ENCODE measurements around the gene JPT1. TPM values are rescaled to one million over a fixed set of nuclear protein-coding genes. Genes with fewer than 3 reads are reported as not detected.
"Not testable (repeated sequence)": the region's sequence is repeated elsewhere in the genome, so short reads cannot be mapped to it uniquely, and the experiment has no call there.

The JPT1 gene
- total RNA-seq, 2 experiments from 2014 or later, result 301 to 319 TPM

- H3K27ac Mint-ChIP-seq, result peak overlapping the region; percentile 90
- no peaks in the 10 kb centered on the region for H3K27me3 Mint-ChIP-seq (ENCODE audit: low read depth)
- H3K36me3 Mint-ChIP-seq (ENCODE audit: low read depth), result peaks cover 42% of the 10 kb centered on the region
- H3K4me3 Mint-ChIP-seq, result peak overlapping the region; percentile 90
- no peak for DNase-seq
- peaks cover 46% of the 10 kb centered on the region for H3K4me1 Mint-ChIP-seq (ENCODE audit: low read depth)
- POLR2A ChIA-PET, result interaction anchor here (0.7 to 2.4 kb wide), 6 partner anchors 8 to 168 kb away, joined by 3 to 7 read pairs (median 4); partner anchors contain the start of genes JPT1, MIF4GD and NUP85
- CTCF ChIA-PET, result interaction anchor here (0.7 to 2.1 kb wide), 10 partner anchors 10 to 168 kb away, joined by 3 to 18 read pairs (median 4); partner anchors contain the start of genes MIF4GD and MRPL58
- ATAC-seq, result no peak
- no peaks in the 10 kb centered on the region for H3K9me3 Mint-ChIP-seq (ENCODE audit: insufficient read depth)
These were observed 26.8 kb upstream of the JPT1 start for GRCh38 chr17:75181110-75181509.

DNA sequence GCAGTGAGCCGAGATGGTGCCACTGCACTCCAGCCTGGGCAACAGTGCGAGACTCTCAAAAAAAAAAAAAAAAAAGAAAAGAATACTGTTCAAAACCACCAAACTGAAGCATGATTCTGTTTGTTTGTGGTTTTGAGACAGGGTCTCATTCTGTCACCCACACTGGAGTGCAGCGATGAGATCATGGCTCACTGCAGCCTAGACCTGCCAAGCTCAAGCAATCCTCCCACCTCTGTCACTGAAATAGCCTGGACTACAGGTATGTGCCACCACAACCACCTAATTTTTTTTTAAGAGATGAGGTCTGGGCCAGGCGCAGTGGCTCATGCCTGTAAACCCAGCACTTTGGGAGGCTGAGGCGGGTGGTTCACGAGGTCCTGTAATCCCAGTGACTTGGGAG is 24.1 kb upstream of the JPT1 start:
- no peak for DNase-seq
- CTCF ChIA-PET, result no interaction called here
- peaks cover 61% of the 10 kb centered on the region for H3K36me3 Mint-ChIP-seq (ENCODE audit: low read depth)

GRCh38 chr17:75176625-75177024 is 22.3 kb upstream of the JPT1 start:
- Mint-ChIP-seq H3K27me3 (ENCODE audit: low read depth) (no peaks in the 10 kb centered on the region), H3K36me3 (ENCODE audit: low read depth) (peaks cover 71% of the 10 kb centered on the region), H3K9me3 (ENCODE audit: insufficient read depth) (no peaks in the 10 kb centered on the region), H3K4me3 (no peak overlapping the region), H3K4me1 (ENCODE audit: low read depth) (peaks cover 43% of the 10 kb centered on the region), H3K27ac (no peak overlapping the region)
- ATAC-seq, result no peak
- ChIA-PET POLR2A (no interaction called here), CTCF (interaction anchor here (1.8 to 2.2 kb wide), 2 partner anchors 25 to 63 kb away, joined by 9 to 13 read pairs; no protein-coding TSS in a partner anchor)
- no peak for DNase-seq

More for the DNA sequence above, 24.1 kb upstream of the JPT1 start:
- Mint-ChIP-seq H3K27ac (no peak overlapping the region), H3K4me1 (ENCODE audit: low read depth) (peaks cover 37% of the 10 kb centered on the region), H3K27me3 (ENCODE audit: low read depth) (no peaks in the 10 kb centered on the region), H3K9me3 (ENCODE audit: insufficient read depth) (no peaks in the 10 kb centered on the region), H3K4me3 (no peak overlapping the region)
- no peak for ATAC-seq
- POLR2A ChIA-PET, result interaction anchor here (0.6 to 0.7 kb wide), 2 partner anchors 9 to 24 kb away, joined by 4 read pairs; partner anchors contain the start of gene JPT1

GRCh38 chr17:75174996-75175395 is 20.7 kb upstream of the JPT1 start:
- no peaks in the 10 kb centered on the region for H3K27me3 Mint-ChIP-seq (ENCODE audit: low read depth)
- peaks cover 60% of the 10 kb centered on the region for H3K36me3 Mint-ChIP-seq (ENCODE audit: low read depth)
- no peak for ATAC-seq
- H3K4me1 Mint-ChIP-seq (ENCODE audit: low read depth), result peaks cover 35% of the 10 kb centered on the region
- no peak overlapping the region for H3K4me3 Mint-ChIP-seq
- CTCF ChIA-PET, result interaction anchor here (5.6 to 9.4 kb wide), 2 partner anchors 28 to 61 kb away, joined by 88 to 125 read pairs; partner anchors contain the start of gene NUP85
- POLR2A ChIA-PET, result interaction anchor here (0.7 to 2.3 kb wide), 3 partner anchors 8 to 26 kb away, joined by 4 to 11 read pairs (median 9); partner anchors contain the start of genes JPT1 and SUMO2
- H3K9me3 Mint-ChIP-seq (ENCODE audit: insufficient read depth), result no peaks in the 10 kb centered on the region
- DNase-seq, result no peak
- H3K27ac Mint-ChIP-seq, result no peak overlapping the region

DNA sequence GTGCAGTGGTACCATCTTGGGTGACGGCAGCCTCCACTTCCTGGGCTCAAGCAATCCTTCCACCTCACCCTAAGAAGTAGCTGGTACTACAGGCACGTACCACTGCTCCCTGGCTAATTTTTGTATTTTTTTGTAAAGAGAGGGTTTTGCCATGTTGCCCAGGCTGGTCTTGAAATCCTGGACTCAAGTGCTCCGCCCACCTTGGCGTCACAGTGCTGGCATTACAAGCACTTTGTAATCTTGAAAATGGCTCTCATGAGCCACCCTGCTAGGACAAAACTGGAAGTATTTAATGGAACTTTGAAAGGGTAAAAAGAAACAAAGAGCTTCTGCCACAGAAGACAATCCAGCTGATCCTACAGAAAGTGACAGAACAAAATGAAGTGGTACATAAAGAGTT is 19.2 kb upstream of the JPT1 start:
- Mint-ChIP-seq H3K4me3 (no peak overlapping the region), H3K27ac (peak overlapping the region; percentile 28), H3K9me3 (ENCODE audit: insufficient read depth) (no peaks in the 10 kb centered on the region), H3K27me3 (ENCODE audit: low read depth) (no peaks in the 10 kb centered on the region), H3K36me3 (ENCODE audit: low read depth) (peaks cover 49% of the 10 kb centered on the region), H3K4me1 (ENCODE audit: low read depth) (peaks cover 21% of the 10 kb centered on the region)
- no peak for ATAC-seq
- no peak for DNase-seq
- ChIA-PET POLR2A (interaction anchor here (0.6 to 2.3 kb wide), 4 partner anchors 10 to 49 kb away, joined by 3 to 11 read pairs (median 6); partner anchors contain the start of genes JPT1 and SUMO2), CTCF (interaction anchor here (0.9 to 9.4 kb wide), 8 partner anchors 13 to 212 kb away, joined by 3 to 125 read pairs (median 4); partner anchors contain the start of gene NUP85)

- ChIA-PET CTCF (interaction anchor here (1.2 to 9.4 kb wide), 3 partner anchors 34 to 207 kb away, joined by 5 to 88 read pairs (median 26); partner anchors contain the start of gene NUP85), POLR2A (interaction anchor here (2.6 kb wide), 1 partner anchor 14 kb away, joined by 10 read pairs; the partner anchor contains the start of gene JPT1)
- no peaks in the 10 kb centered on the region for H3K9me3 Mint-ChIP-seq (ENCODE audit: insufficient read depth)
- no peak for ATAC-seq
- H3K4me3 Mint-ChIP-seq, result no peak overlapping the region
- H3K36me3 Mint-ChIP-seq (ENCODE audit: low read depth), result peaks cover 44% of the 10 kb centered on the region
- no peaks in the 10 kb centered on the region for H3K27me3 Mint-ChIP-seq (ENCODE audit: low read depth)
- H3K4me1 Mint-ChIP-seq (ENCODE audit: low read depth), result peaks cover 14% of the 10 kb centered on the region
- H3K27ac Mint-ChIP-seq, result no peak overlapping the region
- no peak for DNase-seq
These were observed 14.7 kb upstream of the JPT1 start for GRCh38 chr17:75168998-75169397.

DNA sequence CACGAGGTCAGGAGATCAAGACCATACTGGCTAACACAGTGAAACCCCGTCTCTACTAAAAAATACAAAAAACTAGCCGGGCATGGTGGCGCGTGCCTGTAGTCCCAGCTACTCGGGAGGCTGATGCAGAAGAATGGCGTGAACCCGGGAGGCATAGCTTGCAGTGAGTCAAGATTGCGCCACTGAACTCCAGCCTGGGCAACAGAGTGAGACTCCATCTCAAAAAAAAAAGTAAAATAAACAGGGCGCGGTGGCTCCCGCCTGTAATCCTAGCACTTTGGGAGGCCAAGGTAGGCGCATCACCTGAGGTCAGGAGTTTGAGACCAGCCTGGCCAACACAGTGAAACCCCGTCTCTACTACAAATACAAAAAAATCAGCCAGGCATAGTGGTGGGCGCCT is 10.3 kb upstream of the JPT1 start:
- H3K27ac Mint-ChIP-seq; H3K4me3 Mint-ChIP-seq; ATAC-seq; H3K4me1 Mint-ChIP-seq (ENCODE audit: low read depth); H3K9me3 Mint-ChIP-seq (ENCODE audit: insufficient read depth); H3K27me3 Mint-ChIP-seq (ENCODE audit: low read depth); DNase-seq: not testable (repeated sequence)
- ChIA-PET POLR2A (interaction anchor here (0.9 to 1.1 kb wide), 2 partner anchors 15 to 19 kb away, joined by 3 to 6 read pairs; no protein-coding TSS in a partner anchor), CTCF (interaction anchor here (0.9 to 3.1 kb wide), 2 partner anchors 50 to 203 kb away, joined by 3 to 12 read pairs; no protein-coding TSS in a partner anchor)
- H3K36me3 Mint-ChIP-seq (ENCODE audit: low read depth), result peaks cover 36% of the 10 kb centered on the region

- DNase-seq, result no peak
These were observed 8.8 kb upstream of the JPT1 start for GRCh38 chr17:75163074-75163473.

GRCh38 chr17:75160211-75160610 is 5.9 kb upstream of the JPT1 start:
- Mint-ChIP-seq H3K36me3 (ENCODE audit: low read depth) (peaks cover 24% of the 10 kb centered on the region), H3K27ac (peak overlapping the region; percentile 30), H3K9me3 (ENCODE audit: insufficient read depth) (no peaks in the 10 kb centered on the region), H3K4me3 (no peak overlapping the region), H3K27me3 (ENCODE audit: low read depth) (no peaks in the 10 kb centered on the region), H3K4me1 (ENCODE audit: low read depth) (peaks cover 13% of the 10 kb centered on the region)
- DNase-seq (no peak), ATAC-seq (no peak)
- ChIA-PET POLR2A (no interaction called here), CTCF (interaction anchor here (1.0 to 2.2 kb wide), 4 partner anchors 12 to 46 kb away, joined by 3 to 6 read pairs (median 4); no protein-coding TSS in a partner anchor)

More at GRCh38 chr17:75163074-75163473, 8.8 kb upstream of the JPT1 start:
- Mint-ChIP-seq H3K27me3 (ENCODE audit: low read depth) (no peaks in the 10 kb centered on the region), H3K36me3 (ENCODE audit: low read depth) (peaks cover 37% of the 10 kb centered on the region), H3K27ac (no peak overlapping the region), H3K4me1 (ENCODE audit: low read depth) (peaks cover 4% of the 10 kb centered on the region), H3K4me3 (no peak overlapping the region), H3K9me3 (ENCODE audit: insufficient read depth) (no peaks in the 10 kb centered on the region)
- ChIA-PET POLR2A (interaction anchor here (0.8 to 1.1 kb wide), 2 partner anchors 8 to 17 kb away, joined by 4 to 5 read pairs; no protein-coding TSS in a partner anchor), CTCF (interaction anchor here (0.6 to 2.9 kb wide), 2 partner anchors 8 to 249 kb away, joined by 3 to 8 read pairs; no protein-coding TSS in a partner anchor)
- no peak for ATAC-seq

- ChIA-PET POLR2A (interaction anchor here (0.6 kb wide), 1 partner anchor 87 kb away, joined by 3 read pairs; no protein-coding TSS in a partner anchor), CTCF (interaction anchor here (0.8 to 2.2 kb wide), 4 partner anchors 13 to 45 kb away, joined by 3 to 6 read pairs (median 4); no protein-coding TSS in a partner anchor)
- DNase-seq (no peak), ATAC-seq (no peak)
- H3K9me3 Mint-ChIP-seq (ENCODE audit: insufficient read depth), result no peaks in the 10 kb centered on the region
- H3K4me3 Mint-ChIP-seq, result no peak overlapping the region
- peaks cover 21% of the 10 kb centered on the region for H3K36me3 Mint-ChIP-seq (ENCODE audit: low read depth)
- H3K4me1 Mint-ChIP-seq (ENCODE audit: low read depth), result peaks cover 21% of the 10 kb centered on the region
- no peak overlapping the region for H3K27ac Mint-ChIP-seq
- no peaks in the 10 kb centered on the region for H3K27me3 Mint-ChIP-seq (ENCODE audit: low read depth)
These were observed 5.1 kb upstream of the JPT1 start for GRCh38 chr17:75159196-75160031.

DNA sequence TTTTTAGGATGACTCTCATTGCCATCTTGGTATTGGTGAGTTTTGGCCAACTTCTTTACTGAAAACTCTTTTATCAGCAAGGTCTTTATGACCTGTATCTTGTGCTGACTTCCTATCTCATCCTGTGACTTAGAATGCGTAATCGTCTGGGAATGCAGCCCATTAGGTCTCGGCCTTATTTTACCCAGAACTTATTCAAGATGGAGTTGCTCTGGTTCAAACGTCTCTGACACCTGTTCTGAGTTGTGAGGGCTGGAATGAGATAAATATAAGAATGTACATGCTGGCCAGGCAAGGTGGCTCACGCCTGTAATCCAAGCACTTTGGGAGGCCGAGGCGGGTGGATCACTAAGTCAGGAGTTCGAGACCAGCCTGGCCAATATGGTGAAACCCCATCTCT is 4.2 kb upstream of the JPT1 start:
- DNase-seq; H3K27ac Mint-ChIP-seq; H3K27me3 Mint-ChIP-seq (ENCODE audit: low read depth); H3K9me3 Mint-ChIP-seq (ENCODE audit: insufficient read depth); H3K4me3 Mint-ChIP-seq; POLR2A ChIA-PET; ATAC-seq: not testable (repeated sequence)
- Mint-ChIP-seq H3K4me1 (ENCODE audit: low read depth) (peaks cover 18% of the 10 kb centered on the region), H3K36me3 (ENCODE audit: low read depth) (peaks cover 18% of the 10 kb centered on the region)
- CTCF ChIA-PET, result interaction anchor here (0.8 to 2.2 kb wide), 2 partner anchors 14 to 43 kb away, joined by 4 to 6 read pairs; no protein-coding TSS in a partner anchor

Measured in activated CD8-positive, alpha-beta T cell treated with anti-CD3 and anti-CD28 coated beads, Interleukin-2, amount 10 ng/mL, durations not matched to agents 7 days and 5 days (primary cell).